GM18505 (cell line): ENCODE measurements around the gene GALNT14.

ENCODE experiments used
- ATAC-seq: cut with Tn5 transposase; IDR thresholded peaks from one replicate; pipeline ENCODE4 v1.9.1; 2021; ENCODE audit not compliant: unreplicated experiment
- POLR2A ChIP-seq: IDR thresholded peaks from 4 replicates; pipeline ENCODE4 v1.6.1; 2011; ENCODE audit warnings: borderline replicate concordance; ENCODE audit not compliant: insufficient read depth, insufficient read length; ENCODE audit errors: extremely low read depth

The GALNT14 gene

DNA sequence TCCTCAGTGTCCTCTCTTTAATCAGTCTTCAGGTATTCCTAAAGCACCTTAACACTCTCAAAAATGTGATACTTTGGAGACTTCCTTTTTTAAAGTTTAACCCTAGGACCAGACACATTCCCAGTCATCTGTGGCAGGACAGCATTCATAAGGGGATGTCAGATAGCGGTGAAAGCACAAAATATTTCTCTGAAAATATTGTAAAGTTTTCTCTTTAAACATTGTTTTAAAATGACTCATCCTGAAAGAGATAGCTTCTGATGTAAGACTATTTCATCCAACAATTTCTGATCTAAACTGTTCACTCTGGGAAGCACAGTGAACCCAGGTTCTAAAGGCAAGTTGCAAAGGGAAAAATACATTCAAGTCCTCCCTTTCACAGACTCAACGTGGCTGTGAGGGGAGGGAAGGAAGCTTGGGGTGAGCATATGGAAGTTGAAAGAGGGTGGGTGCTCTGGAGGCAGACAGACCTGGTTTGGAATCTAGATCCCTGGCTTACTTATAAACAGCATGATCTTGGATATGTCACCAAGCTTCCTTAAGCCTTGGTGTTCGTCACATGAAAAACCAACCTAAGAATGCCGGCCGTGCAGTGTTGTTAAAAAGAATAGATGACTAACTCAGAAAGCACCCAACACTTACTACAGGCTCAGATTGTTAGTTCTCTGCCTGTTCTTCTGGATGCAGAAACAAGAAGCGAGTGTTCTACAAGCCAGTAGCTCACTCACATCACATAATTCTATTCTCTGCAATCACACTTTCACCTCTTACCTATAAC is 12.1 kb downstream of the GALNT14 start:
- no peak for TF ChIP-seq POLR2A
- ATAC-seq = no peak

DNA sequence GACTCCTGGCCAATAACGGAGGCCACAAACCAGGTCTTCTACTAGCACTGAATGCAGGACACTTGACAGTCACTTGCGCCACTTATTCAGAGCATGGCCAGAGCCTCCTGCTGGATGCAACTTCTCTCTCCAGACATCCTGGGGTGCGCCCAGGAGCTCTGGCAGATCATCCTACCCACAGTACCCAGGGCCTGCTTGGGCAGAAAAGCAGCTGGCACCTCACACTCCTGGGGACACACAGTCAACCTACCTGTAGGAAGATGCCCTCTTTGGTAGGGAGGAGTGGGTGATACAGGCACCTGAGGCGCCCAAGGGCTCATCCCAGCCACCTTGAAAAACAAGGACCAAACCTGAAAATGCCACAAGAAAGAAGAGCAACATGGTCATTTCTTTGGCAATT is 13.3 kb downstream of the GALNT14 start:
- TF ChIP-seq POLR2A = no peak
- no peak for ATAC-seq

DNA sequence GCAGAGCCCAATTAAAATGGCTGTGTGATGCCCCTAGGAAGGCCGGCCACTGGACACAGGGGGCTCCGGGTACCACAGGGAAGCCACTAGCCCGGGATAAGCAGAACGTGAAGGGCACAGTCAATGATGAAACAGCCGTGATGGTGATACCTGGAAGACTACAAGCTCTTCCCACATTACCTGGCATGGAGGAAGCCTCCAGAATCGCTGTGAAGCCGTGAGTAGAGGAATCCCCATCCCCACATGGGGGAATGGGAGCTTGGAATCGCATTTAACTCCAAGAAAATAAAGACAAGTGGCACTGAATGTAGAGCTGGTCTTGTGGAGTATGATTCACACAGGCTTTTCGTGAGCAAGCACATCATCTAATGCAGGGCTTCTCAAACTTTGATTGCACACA is 16.1 kb downstream of the GALNT14 start:
- ATAC-seq = no peak
- TF ChIP-seq POLR2A = no peak

DNA sequence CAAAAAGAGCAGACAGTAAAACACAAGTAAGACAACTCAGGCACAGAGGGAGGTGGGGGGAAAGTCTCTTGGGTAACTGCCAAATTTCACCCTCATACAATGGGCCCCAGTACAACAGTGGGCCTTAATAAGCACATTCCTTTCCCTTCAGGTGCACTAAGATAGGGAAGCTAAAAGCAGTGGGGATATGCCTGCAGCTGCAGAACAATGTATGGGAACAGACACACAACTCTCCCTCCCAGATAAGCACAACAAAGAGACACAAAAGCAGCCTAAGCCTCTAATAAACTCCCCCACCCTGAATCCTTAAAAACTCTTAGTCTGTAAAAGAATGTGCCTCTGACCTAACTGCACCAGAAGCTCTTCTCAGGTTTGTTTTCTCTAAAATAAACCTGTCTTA is 24.5 kb downstream of the GALNT14 start:
- no peak for ATAC-seq

DNA sequence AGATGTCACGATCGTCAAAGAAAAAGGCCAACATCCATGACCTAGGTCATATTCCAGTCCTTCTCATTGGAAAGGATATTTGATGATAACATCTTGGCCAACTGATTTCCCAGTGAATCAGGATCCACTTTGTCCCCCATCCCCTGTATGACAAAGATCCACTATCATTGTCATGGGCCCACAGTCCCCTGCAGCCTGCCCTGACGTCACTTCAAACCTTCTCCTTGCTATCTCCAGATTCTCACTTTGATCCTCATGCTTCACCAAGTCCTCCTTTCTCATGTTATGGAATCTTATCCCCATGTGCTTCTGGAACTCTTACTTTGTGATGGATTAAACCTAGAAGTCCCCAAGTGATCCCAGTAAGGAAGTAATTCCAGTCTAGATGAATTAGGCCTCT is 25.7 kb downstream of the GALNT14 start:
- ATAC-seq = no peak
- no peak for TF ChIP-seq POLR2A

More for the DNA sequence above, 24.5 kb downstream of the GALNT14 start:
- TF ChIP-seq POLR2A = no peak

DNA sequence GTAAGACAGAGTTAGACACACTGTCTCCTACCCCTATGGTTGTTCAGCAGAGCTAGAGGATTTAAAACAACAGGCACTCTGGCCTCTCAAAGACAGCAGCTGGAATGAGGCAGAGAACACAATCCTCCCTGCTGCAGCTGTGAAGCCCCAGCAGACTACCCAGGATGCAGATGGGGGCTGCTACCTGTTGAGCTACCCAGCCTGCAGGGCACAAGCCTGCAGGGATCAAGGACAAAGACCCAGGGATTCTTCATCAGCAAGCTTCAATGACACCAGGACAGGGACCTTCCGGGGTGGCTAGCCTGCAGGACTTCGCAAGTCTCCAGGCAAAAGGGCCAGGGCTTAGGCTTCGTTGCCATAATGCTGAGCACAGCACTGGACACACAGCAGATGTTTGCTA is 27.2 kb downstream of the GALNT14 start:
- TF ChIP-seq POLR2A = no peak
- no peak for ATAC-seq

DNA sequence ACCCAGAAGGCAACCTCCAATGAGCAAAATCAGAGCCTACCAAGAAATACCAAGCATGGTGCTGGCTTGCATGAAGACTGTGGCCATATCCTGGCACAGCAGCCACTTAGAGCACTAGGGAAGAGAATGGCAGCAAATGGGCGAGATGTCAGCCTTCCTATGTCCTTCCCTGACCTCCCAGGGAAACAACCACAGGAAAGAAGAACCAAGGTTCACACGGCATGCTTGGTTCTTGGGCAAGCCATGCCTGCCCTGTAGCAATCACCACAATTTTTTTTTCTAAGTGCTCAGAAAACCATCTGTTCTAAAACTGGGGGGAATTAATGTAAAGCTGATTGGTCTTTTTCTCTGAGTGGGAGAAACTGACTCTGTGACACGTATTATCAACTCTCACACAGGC is 27.8 kb downstream of the GALNT14 start:
- no peak for ATAC-seq
- no peak for TF ChIP-seq POLR2A

DNA sequence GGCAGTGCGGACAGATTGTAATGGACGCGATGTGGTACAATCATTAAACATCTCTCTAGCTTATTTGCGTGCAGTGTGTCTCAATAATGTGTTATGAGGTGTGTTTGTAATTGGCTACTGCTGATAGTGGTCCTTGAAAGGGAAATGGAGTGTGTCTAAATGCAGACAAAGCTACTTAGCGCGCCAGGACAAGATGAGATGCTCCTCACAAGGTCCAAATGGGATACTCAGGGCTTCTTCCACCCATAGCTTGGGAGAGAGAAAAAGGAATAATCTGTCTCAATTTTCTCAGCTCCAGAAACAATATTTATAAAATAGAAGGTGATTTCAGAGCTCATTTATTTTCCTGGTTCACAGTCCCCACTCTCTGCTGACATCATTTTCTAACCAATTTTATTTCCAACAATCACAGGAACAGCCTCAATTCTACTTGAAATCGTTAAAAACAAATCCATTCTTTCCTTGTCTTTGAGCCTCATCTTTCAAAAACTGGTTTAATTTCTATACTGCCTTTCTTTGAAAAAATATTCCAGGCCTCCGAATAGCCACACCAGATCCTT is 28.5 kb downstream of the GALNT14 start:
- ATAC-seq = no peak
- no peak for TF ChIP-seq POLR2A

DNA sequence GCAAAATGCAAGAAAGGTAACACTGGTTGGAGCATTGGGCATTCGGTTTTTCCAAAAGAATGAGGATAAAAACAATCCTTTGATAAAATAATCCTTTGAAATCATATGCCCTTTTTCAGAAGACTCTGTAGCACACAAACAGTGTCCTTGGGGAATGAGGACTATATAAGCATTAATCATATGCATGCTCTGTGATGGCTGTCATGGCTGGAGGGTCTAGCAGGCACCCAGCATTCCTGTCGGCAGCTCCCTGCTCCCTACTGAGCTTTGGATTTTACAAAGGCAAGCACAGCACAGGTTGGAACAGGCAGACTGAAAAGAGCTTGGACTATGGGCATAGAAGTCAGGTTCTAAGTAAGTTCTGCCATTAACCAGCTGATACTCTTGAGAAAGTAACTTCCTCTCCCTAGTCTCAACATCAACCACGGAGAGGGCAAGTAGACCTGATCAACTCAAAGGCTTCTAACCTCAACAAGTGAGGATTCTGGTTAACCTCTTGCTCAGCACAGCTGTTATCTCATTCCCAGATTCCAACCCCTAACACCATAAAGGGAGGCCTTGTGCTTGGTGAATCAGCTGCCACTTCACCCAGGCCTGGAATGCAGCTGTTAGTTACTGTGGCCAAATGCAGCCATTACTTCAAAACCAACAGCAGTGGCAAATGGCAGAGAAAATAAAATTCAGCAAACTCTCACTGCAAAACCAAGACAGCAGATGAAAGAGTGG is 29.5 kb downstream of the GALNT14 start:
- TF ChIP-seq POLR2A = no peak
- ATAC-seq = no peak

DNA sequence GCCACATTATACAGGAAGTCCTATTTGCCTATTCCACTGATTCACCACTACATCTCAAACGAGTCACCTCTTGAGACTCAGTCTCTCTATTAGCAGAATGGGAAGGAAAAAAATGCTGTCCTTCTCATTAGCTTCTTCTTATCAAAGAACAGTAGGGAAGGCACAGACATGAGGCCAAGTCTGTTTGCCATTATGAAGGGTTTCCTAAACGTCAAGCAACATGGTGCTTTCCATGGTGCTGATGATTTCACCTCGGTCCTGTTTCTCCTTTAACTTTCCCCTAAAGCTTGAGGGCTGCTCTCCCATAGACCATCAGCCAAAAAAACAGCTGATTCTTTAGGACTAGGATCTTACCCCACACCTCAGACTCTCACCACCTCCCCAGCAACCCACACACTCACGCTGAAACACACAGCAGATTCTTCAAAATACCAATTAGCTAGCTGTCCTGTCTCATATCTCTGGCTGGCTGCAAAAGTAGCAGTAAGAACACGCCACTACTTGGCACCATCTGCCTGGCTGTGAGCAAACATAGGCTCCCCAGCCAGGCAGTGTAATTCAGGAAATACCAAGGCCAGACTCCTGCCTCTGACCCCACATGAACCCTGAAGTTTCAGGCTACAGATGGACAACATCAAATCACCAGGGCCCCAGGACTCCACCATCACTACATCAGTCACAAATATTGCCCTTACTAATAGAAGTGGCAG is 30.5 kb downstream of the GALNT14 start:
- ATAC-seq = no peak
- TF ChIP-seq POLR2A = no peak

DNA sequence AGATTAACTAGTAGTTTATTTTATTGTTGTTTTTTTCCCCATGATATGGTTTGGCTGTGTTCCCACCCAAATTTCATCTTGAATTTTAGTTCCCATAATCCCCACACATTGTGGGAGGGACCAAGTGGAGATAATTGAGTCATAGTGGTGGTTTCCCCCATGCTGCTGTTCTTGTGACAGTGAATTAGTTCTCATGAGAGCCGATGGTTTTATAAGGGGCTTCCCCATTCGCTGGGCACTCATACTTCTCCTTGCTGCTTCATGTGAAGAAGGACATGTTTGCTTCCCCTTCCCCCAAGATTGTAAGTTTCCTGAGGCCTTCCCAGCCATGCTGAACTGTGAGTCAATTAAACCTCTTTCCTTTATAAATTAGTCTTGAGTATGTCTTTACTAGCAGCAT is 36.5 kb downstream of the GALNT14 start:
- no peak for TF ChIP-seq POLR2A
- no peak for ATAC-seq

DNA sequence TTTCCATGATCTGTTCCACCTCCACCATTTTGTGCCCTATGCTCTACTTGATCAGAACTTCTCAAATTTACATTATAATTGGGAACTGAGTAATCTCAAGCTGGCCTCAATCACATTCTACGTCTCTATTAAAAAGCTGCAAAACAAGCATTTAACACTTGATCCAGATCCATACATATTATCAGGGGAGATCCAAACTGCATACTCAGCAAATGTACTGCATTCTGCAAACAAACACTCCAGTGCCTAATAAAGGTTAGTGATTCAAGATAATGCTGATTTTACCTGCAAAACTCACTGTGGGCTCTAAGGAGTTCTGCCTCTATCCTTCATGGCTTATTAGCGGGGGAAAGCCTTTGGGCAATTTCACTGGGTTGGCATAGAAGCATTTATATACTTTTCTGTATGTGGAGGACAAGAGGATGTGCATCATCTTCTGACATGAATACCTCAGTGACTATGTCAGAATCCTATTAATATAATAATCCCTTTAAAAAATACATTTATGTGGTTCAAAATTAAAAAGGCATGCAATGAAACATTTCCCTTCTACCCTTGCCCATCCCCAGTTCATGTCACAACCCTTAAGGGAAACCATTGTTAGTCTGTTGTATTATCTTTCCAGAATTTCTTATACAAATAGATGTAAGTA is 40.2 kb downstream of the GALNT14 start:
- no peak for TF ChIP-seq POLR2A
- no peak for ATAC-seq

DNA sequence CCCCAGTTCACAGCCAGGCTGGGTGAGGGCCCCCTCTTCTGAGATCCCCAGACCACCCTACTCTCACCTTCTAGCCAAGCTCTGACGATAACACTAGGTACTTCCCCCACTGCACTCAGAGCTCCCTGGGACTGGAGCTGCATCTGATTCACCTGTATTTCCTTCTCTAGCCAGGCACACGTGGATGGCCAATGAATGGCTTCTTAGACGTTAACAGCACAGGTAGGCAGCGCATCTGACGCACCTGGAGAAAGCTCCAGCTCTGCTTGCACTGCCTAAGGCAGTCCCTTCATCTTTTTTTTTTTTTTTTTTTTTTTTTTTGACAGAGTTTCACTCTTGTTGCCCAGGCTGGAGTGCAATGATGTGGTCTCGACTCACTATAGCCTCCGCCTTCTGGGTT is 48.1 kb downstream of the GALNT14 start:
- no peak for TF ChIP-seq POLR2A
- ATAC-seq = no peak
